NCI-H1436 treated with DMSO at 0.1 percent for 48 hours (cell line): ENCODE measurements around the gene CLDN12.
A peak's percentile ranks its signal among the peaks of the same experiment; 100 is the strongest.

Source experiments
- DNase-seq: peaks from one replicate; lab custom pipeline; 2025; lab: John Stamatoyannopoulos, UW

The CLDN12 gene

GRCh38 chr7:90403174-90404113 lies at the start of gene CLDN12:
TSS of gene CLDN12 (plus strand) at chr7:90403461. CDS start at chr7:90412677, 9,216 bp downstream.
- DNase-seq = peak; percentile 62

- DNase-seq = no peak
These were observed 19.8 kb upstream of the CLDN12 start for GRCh38 chr7:90383422-90383821.

- DNase-seq = no peak
These were observed 19.4 kb upstream of the CLDN12 start for GRCh38 chr7:90383861-90384260.

- DNase-seq = no peak
These were observed 18.8 kb upstream of the CLDN12 start for GRCh38 chr7:90384433-90384832.

GRCh38 chr7:90387470-90388240 lies 15.6 kb upstream of the CLDN12 start:
- no peak for DNase-seq

- no peak for DNase-seq
These were observed 12.3 kb upstream of the CLDN12 start for GRCh38 chr7:90390926-90391325.

- no peak for DNase-seq
These were observed 11.8 kb upstream of the CLDN12 start for GRCh38 chr7:90391488-90391887.

- no peak for DNase-seq
These were observed 6.8 kb upstream of the CLDN12 start for GRCh38 chr7:90396420-90396819.

GRCh38 chr7:90401989-90402388 lies 1.3 kb upstream of the CLDN12 start:
- no peak for DNase-seq

GRCh38 chr7:90402785-90403173 lies 482 bp upstream of the CLDN12 start:
- DNase-seq = no peak

- DNase-seq = no peak
These were observed 1.5 kb downstream of the CLDN12 start for GRCh38 chr7:90404777-90405176.

GRCh38 chr7:90407484-90407821 lies 4.2 kb downstream of the CLDN12 start:
- DNase-seq = no peak

- no peak for DNase-seq
These were observed 4.9 kb downstream of the CLDN12 start for GRCh38 chr7:90408142-90408541.

GRCh38 chr7:90409667-90410066 lies 6.4 kb downstream of the CLDN12 start:
- DNase-seq = no peak

- no peak for DNase-seq
These were observed 8.2 kb downstream of the CLDN12 start for GRCh38 chr7:90411510-90411909.

GRCh38 chr7:90412458-90413184 lies 9.4 kb downstream of the CLDN12 start:
- no peak for DNase-seq

GRCh38 chr7:90413185-90413528 lies 9.9 kb downstream of the CLDN12 start:
- DNase-seq = no peak

- no peak for DNase-seq
These were observed 18.4 kb downstream of the CLDN12 start for GRCh38 chr7:90421651-90422050.

- no peak for DNase-seq
These were observed 21.5 kb downstream of the CLDN12 start for GRCh38 chr7:90424720-90425119.

- DNase-seq = no peak
These were observed 22.1 kb downstream of the CLDN12 start for GRCh38 chr7:90425376-90425775.

GRCh38 chr7:90430614-90431460 lies 27.6 kb downstream of the CLDN12 start:
- DNase-seq = no peak

- DNase-seq = no peak
These were observed 29.5 kb downstream of the CLDN12 start for GRCh38 chr7:90432752-90433151.
